ENCODE measurements around the gene SLC6A7. TPM values are rescaled to one million over a fixed set of nuclear protein-coding genes. Genes with fewer than 3 reads are reported as not detected.

Gene SLC6A7
- total RNA-seq, 1 donor from 2014 or later: not detected

- H3K4me1 Mint-ChIP-seq (ENCODE audit: unreplicated experiment): peaks cover 19% of the 10 kb centered on the region
- no peaks in the 10 kb centered on the region for H3K9me3 Mint-ChIP-seq (ENCODE audit: unreplicated experiment)
- no peak for TF ChIP-seq CTCF (IDR thresholded peaks at IDR 0.05; ENCODE audit: unreplicated experiment)
- peaks cover 8% of the 10 kb centered on the region for H3K36me3 Mint-ChIP-seq (ENCODE audit: low read depth, unreplicated experiment)
- peaks cover 11% of the 10 kb centered on the region for H3K27me3 Mint-ChIP-seq (ENCODE audit: unreplicated experiment)
- no peak overlapping the region for H3K27ac Mint-ChIP-seq (ENCODE audit: unreplicated experiment)
- no peak overlapping the region for H3K4me3 Mint-ChIP-seq (ENCODE audit: unreplicated experiment)
- no peak for DNase-seq (ENCODE audit: low spot score)
Measured at GRCh38 chr5:150159031-150159430, 30.8 kb upstream of the SLC6A7 start.

DNA sequence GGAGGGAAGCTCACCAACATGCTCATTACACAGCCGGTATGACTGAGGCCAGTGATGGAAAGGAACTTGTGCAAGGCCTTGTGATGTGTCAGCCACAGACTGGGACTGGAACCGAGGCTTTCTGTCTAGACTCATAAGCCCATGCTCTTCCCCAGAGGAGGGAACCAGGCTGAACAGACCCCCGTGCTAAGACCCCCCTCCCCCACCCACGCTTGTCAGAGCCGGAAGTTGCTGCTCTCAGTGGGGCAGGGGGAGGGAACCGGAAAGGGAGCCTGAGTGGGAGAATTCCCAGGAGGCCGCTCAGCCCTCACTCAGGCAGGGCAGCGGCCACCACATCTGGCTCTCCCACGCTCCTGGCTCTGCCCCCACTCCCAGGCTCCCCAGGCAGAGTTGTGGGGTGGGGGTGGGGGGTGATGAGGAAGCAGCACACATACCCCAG, 30.1 kb upstream of the SLC6A7 start:
- H3K9me3 Mint-ChIP-seq (ENCODE audit: unreplicated experiment): no peaks in the 10 kb centered on the region
- H3K36me3 Mint-ChIP-seq (ENCODE audit: low read depth, unreplicated experiment): peaks cover 4% of the 10 kb centered on the region
- DNase-seq (ENCODE audit: low spot score): no peak
- TF ChIP-seq CTCF (IDR thresholded peaks at IDR 0.05; ENCODE audit: unreplicated experiment): no peak
- no peak overlapping the region for H3K27ac Mint-ChIP-seq (ENCODE audit: unreplicated experiment)
- no peak overlapping the region for H3K4me3 Mint-ChIP-seq (ENCODE audit: unreplicated experiment)
- H3K27me3 Mint-ChIP-seq (ENCODE audit: unreplicated experiment): peaks cover 15% of the 10 kb centered on the region
- H3K4me1 Mint-ChIP-seq (ENCODE audit: unreplicated experiment): peaks cover 21% of the 10 kb centered on the region

GRCh38 chr5:150160448-150161081, 29.3 kb upstream of the SLC6A7 start:
- peaks cover 24% of the 10 kb centered on the region for H3K4me1 Mint-ChIP-seq (ENCODE audit: unreplicated experiment)
- H3K27me3 Mint-ChIP-seq (ENCODE audit: unreplicated experiment): peaks cover 18% of the 10 kb centered on the region
- H3K36me3 Mint-ChIP-seq (ENCODE audit: low read depth, unreplicated experiment): peaks cover 5% of the 10 kb centered on the region
- no peak for DNase-seq (ENCODE audit: low spot score)
- H3K9me3 Mint-ChIP-seq (ENCODE audit: unreplicated experiment): no peaks in the 10 kb centered on the region
- TF ChIP-seq CTCF (IDR thresholded peaks at IDR 0.05; ENCODE audit: unreplicated experiment): no peak
- no peak overlapping the region for H3K4me3 Mint-ChIP-seq (ENCODE audit: unreplicated experiment)
- no peak overlapping the region for H3K27ac Mint-ChIP-seq (ENCODE audit: unreplicated experiment)

- H3K4me1 Mint-ChIP-seq (ENCODE audit: unreplicated experiment): peaks cover 22% of the 10 kb centered on the region
Measured at GRCh38 chr5:150161242-150162141, 28.4 kb upstream of the SLC6A7 start.

More at GRCh38 chr5:150161242-150162141, 28.4 kb upstream of the SLC6A7 start:
- no peaks in the 10 kb centered on the region for H3K9me3 Mint-ChIP-seq (ENCODE audit: unreplicated experiment)
- peak; percentile 88 for TF ChIP-seq CTCF (IDR thresholded peaks at IDR 0.05; ENCODE audit: unreplicated experiment)
- no peak overlapping the region for H3K4me3 Mint-ChIP-seq (ENCODE audit: unreplicated experiment)
- no peak overlapping the region for H3K27ac Mint-ChIP-seq (ENCODE audit: unreplicated experiment)
- H3K27me3 Mint-ChIP-seq (ENCODE audit: unreplicated experiment): peaks cover 24% of the 10 kb centered on the region
- peaks cover 6% of the 10 kb centered on the region for H3K36me3 Mint-ChIP-seq (ENCODE audit: low read depth, unreplicated experiment)
- peak; percentile 97 for DNase-seq (ENCODE audit: low spot score)

All from endothelial cell (in vitro differentiated cells).